Measurements from ENCODE around the gene EMX2. TPM values are rescaled to one million over a fixed set of nuclear protein-coding genes. Genes with fewer than 3 reads are reported as not detected.

EMX2 gene
- total RNA-seq, 1 experiment from 2014 or later, result not detected

DNA sequence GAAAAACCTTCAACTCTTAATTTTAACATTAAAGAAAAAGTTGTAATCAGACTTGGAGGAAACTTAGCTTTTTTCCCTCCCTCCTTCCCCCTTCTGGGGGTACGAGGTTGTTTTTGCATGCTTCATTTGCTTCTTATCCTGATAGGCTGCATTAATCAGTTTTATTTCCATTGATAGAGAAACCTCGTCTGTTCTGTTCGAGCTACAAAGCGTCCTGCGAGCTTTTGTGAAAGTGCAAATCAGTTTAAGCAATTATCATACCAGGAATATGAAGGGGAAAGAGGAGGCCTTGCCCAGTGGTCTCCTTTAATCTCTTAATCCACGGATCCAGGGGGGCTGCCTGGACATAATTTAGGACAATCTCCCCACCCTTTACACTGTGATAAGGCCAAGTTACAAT lies 7.5 kb downstream of the EMX2 start (continued):
- TF ChIP-seq ELF1 (IDR thresholded peaks at IDR 0.05; ENCODE audit: borderline replicate concordance, low read depth) (no peak), POLR2A (IDR thresholded peaks at IDR 0.05; ENCODE audit: borderline replicate concordance, extremely low read depth, insufficient read depth, insufficient read length) (no peak), TCF7L2 (IDR thresholded peaks at IDR 0.05; ENCODE audit: borderline replicate concordance, extremely low read depth, insufficient read depth, insufficient read length) (no peak), SRF (IDR thresholded peaks at IDR 0.05; ENCODE audit: low read depth) (no peak), RAD21 (IDR thresholded peaks at IDR 0.05; ENCODE audit: low read depth) (no peak), FOSL1 (IDR thresholded peaks at IDR 0.05; ENCODE audit: low read depth) (no peak)

- H3K27ac ChIP-seq (ENCODE audit: low read depth, low read length), result no peak overlapping the region
- H3K9me2 ChIP-seq (ENCODE audit: insufficient read depth), result no peaks in the 10 kb centered on the region
- no peaks in the 10 kb centered on the region for H3K9me3 ChIP-seq (ENCODE audit: control insufficient read depth in 1 of 2, insufficient read depth in 1 of 2, low read depth in 1 of 2, low read length in 2 of 2)
- DNase-seq (ENCODE audit: low read depth, low spot score) (no peak), ATAC-seq (no peak)
- H3K4me1 ChIP-seq (ENCODE audit: control insufficient read depth in 1 of 2, insufficient read depth in 2 of 2, low read length in 2 of 2), result no peaks in the 10 kb centered on the region
- no peak overlapping the region for H2AFZ ChIP-seq (ENCODE audit: low read depth, low read length, poor library complexity, severe bottlenecking)
- no TSS peak for BruUV-seq (replicated peaks)
- ChIA-PET RAD21 (ENCODE audit: low non-redundant PET in 1 of 2, low total read pairs in 2 of 2, uncharacterized antibody in 2 of 2, unreplicated experiment in 2 of 2) (no interaction called here), POLR2A (no interaction called here), CTCF (no interaction called here)
- TF ChIP-seq POLR2AphosphoS5 (IDR thresholded peaks at IDR 0.05; ENCODE audit: low read depth, low read length) (no peak), SRF (IDR thresholded peaks at IDR 0.05; ENCODE audit: low read depth) (no peak), ZNF274 (IDR thresholded peaks at IDR 0.05; ENCODE audit: low read depth, low read length) (no peak), CEBPB (IDR thresholded peaks at IDR 0.05; ENCODE audit: low read depth) (no peak), ELF1 (IDR thresholded peaks at IDR 0.05; ENCODE audit: borderline replicate concordance, low read depth) (no peak)
- no peak overlapping the region for H3K9ac ChIP-seq (ENCODE audit: low read length)
- no peak overlapping the region for H3K4me2 ChIP-seq (ENCODE audit: low read length)
- H3K36me3 ChIP-seq (ENCODE audit: control insufficient read depth in 1 of 2, insufficient read depth in 2 of 2, low read length in 2 of 2), result no peaks in the 10 kb centered on the region
- no peaks in the 10 kb centered on the region for H3K79me2 ChIP-seq (ENCODE audit: insufficient read depth, low read length)
- intact Hi-C loops (cut with micrococcal nuclease), result no loop called here
- no peak overlapping the region for H3K4me3 ChIP-seq (replicated peaks in 1 of 2; ENCODE audit: low read depth in 1 of 2, low read length in 2 of 2)
- peaks cover 17% of the 10 kb centered on the region for H3K27me3 ChIP-seq (ENCODE audit: insufficient read depth, low read length)
- H4K20me1 ChIP-seq (ENCODE audit: insufficient read depth), result no peaks in the 10 kb centered on the region
Measured at GRCh38 chr10:117550599-117551329, 8.2 kb downstream of the EMX2 start.
